Muscle layer of duodenum (tissue), 2 donors: ENCODE results near the gene GNAI3.

Source experiments
- H3K27ac ChIP-seq: one replicate; pipeline ENCODE4 v1.7.0; 2013; ENCODE audit warnings: mild to moderate bottlenecking, low read length
- H3K27me3 ChIP-seq: one replicate; pipeline ENCODE4 v1.7.0; 2013; ENCODE audit warnings: low read depth, mild to moderate bottlenecking, control low read depth, low read length
- H3K36me3 ChIP-seq, 2 donors: one replicate each; pipeline ENCODE4 v1.7.0; 2013; ENCODE audit warnings: low read length in 2 of 2, control low read depth in 1 of 2, mild to moderate bottlenecking in 1 of 2; ENCODE audit not compliant: insufficient read depth in 2 of 2, control insufficient read depth in 1 of 2
- H3K4me1 ChIP-seq, 2 donors: one replicate each; pipeline ENCODE4 v1.7.0; 2013; ENCODE audit warnings: low read length in 2 of 2, mild to moderate bottlenecking in 2 of 2, control low read depth in 1 of 2, moderate library complexity in 1 of 2; ENCODE audit not compliant: insufficient read depth in 2 of 2, control insufficient read depth in 1 of 2
- H3K4me3 ChIP-seq, 2 donors: one replicate each; pipeline ENCODE4 v1.7.0; 2013; ENCODE audit warnings: low read length in 2 of 2, low read depth in 1 of 2, mild to moderate bottlenecking in 1 of 2
- H3K9me3 ChIP-seq, 2 donors: one replicate each; pipeline ENCODE4 v1.7.0; 2013; ENCODE audit warnings: low read length in 2 of 2, control low read depth in 1 of 2, mild to moderate bottlenecking in 1 of 2; ENCODE audit not compliant: control insufficient read depth in 1 of 2
- donor health status: healthy.

Gene GNAI3

DNA sequence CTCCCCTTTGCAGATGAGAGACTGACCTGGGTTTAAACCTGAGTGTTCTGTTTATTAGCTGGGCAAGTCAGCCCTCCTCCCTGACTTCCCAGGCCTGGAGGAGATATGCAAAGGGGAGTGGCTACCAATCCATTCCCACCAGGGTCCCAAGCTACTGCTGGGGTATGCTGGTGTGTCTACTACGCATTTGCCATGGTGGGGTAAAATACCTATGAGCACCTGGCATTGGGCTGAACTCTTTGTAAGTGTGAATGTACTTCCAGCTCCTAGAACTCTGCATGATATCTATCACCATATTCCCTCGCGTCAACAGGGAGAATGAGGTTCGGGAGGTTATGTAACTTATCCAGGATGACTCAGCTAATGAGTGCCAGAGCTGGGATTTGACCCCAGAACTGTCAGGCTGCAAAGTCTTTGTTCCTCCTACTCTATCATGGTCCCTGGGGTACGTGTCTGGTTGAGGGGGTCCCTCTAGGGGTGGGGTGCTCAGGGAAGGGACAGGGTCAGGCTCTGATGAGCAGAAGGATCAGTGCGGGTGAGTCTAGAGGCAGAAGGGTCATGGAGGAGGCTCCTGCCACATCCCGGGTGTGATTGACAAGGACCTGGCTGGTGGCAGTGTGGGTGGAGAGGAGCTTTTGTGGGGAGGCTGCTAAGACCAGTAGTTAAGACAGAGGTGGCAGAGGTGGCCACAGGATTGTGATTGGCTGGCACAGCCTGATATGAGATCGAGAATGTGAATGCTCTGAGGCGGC lies 88.0 kb downstream of the GNAI3 start:
- no peaks in the 10 kb centered on the region for H3K9me3 ChIP-seq
- no peak overlapping the region for H3K4me3 ChIP-seq
- no peak overlapping the region for H3K27ac ChIP-seq
- no peaks in the 10 kb centered on the region for H3K27me3 ChIP-seq
- peaks cover 0 to under 1% of the 10 kb centered on the region in 2 donors for H3K36me3 ChIP-seq
- H3K4me1 ChIP-seq: peaks cover 12 to 38% of the 10 kb centered on the region in 2 donors

DNA sequence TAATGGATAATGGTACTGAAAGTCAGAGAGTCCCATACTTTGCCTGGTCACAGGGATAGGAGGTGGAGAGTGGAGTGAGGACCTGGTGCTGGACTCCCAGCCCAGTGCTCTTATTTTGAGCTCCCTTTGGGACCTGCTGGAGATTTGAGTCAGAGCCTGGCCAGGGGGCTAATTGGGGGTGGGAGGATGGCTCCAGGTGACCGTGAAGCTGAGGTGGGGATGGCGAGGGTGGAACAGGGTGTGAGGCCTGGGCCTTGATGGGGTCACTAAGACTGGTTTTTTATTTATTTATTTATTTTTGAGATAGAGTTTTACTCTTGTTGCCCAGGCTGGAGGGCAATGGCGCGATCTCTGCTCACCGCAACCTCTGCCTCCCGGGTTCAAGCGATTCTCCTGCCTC lies 89.0 kb downstream of the GNAI3 start:
- H3K36me3 ChIP-seq: no peaks in the 10 kb centered on the region
- no peak overlapping the region for H3K4me3 ChIP-seq
- no peak overlapping the region for H3K27ac ChIP-seq
- no peaks in the 10 kb centered on the region for H3K9me3 ChIP-seq
- H3K4me1 ChIP-seq: peaks cover 12 to 27% of the 10 kb centered on the region in 2 donors
- no peaks in the 10 kb centered on the region for H3K27me3 ChIP-seq

DNA sequence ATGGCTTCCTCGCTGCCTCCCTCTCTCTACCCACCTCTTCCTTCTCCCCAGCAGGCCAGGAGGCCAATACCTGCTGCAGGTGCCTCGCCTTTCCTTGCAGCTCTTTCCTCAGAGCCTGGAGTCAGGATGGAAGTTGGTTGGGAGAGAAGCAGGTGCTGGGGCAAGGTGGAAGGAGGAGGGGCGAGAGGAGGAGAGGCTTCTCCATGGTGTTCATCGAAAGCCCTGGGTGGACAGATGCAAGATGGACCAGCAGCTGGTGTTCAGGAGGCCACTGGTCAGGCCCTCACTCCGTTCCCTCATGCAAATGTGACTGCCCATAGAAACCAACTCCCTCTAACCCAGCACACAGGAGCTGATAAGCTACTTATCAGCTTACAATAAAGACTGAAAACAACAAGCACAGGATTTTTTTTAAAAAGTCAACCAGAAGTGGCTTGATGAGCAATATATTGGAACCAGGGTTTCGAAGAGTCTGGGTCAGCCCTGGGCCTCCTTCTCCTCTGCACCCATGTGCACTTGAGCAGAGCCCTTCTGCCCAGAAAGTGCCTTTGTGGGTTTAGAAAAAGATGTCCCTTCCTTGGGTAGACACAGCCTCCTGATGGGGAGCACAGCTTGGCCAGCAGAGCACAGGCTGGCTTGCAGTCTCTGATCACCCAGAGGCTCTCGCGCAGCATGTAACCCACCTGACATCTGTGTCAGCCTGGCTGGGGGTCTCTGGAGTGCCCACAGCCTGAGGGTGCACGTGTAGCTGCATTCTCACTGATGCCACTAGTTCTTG lies 90.8 kb downstream of the GNAI3 start:
- H3K27me3 ChIP-seq: no peaks in the 10 kb centered on the region
- no peaks in the 10 kb centered on the region for H3K36me3 ChIP-seq
- no peaks in the 10 kb centered on the region for H3K9me3 ChIP-seq
- H3K4me1 ChIP-seq: peaks cover 12 to 30% of the 10 kb centered on the region in 2 donors
- no peak overlapping the region for H3K27ac ChIP-seq
- no peak overlapping the region for H3K4me3 ChIP-seq

DNA sequence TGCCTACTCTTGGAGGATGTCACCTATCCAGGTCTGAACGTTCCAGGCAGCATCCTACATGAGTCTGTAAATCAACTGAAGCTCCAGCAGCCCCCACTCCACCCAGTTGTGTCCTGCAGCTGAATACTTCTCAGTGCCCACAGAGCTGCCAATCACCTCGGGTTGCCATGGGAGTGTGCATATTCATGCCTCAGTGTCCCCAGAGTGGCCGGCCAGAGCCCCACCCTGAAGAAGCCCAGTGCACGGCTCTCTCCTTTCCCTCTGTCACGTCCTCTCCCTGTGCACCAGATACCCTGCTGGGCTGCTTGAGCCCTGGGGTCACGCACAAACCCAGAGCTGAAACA lies 91.4 kb downstream of the GNAI3 start:
- H3K36me3 ChIP-seq: no peaks in the 10 kb centered on the region
- H3K4me3 ChIP-seq: no peak overlapping the region
- no peak overlapping the region for H3K27ac ChIP-seq
- H3K9me3 ChIP-seq: no peaks in the 10 kb centered on the region
- H3K4me1 ChIP-seq: peaks cover 12 to 30% of the 10 kb centered on the region in 2 donors
- H3K27me3 ChIP-seq: no peaks in the 10 kb centered on the region

DNA sequence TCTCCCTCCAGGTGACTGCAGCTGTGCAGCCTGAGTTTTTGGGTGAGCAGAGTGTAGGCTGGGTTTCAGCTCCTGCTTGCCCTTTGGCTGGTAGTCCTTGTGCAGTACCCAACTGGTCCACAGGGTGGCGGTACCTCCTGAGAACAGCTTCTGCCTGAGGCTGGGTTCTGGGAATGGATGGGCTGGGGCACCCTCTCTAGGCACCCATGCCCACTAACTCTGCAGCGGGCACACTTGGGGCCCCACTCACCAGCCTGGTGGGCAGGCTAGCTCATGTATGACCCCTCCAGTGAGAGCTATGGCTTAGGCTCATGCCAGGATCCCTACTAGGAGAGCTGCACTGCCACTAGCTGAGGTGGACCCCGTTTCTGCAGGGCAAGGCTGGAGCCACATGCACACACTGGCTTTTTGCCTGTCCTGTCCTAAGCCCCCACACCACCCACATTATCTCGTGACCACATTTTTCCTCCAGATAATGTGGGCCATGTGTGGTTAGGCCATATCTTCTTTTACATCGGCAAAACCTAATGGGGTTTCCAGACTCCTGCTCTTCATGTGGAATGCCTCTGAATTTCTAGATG lies 92.0 kb downstream of the GNAI3 start:
- Histone ChIP-seq H3K36me3 (no peaks in the 10 kb centered on the region), H3K9me3 (no peaks in the 10 kb centered on the region), H3K27ac (no peak overlapping the region), H3K4me1 (peaks cover 12 to 30% of the 10 kb centered on the region in 2 donors), H3K27me3 (no peaks in the 10 kb centered on the region), H3K4me3 (no peak overlapping the region)

DNA sequence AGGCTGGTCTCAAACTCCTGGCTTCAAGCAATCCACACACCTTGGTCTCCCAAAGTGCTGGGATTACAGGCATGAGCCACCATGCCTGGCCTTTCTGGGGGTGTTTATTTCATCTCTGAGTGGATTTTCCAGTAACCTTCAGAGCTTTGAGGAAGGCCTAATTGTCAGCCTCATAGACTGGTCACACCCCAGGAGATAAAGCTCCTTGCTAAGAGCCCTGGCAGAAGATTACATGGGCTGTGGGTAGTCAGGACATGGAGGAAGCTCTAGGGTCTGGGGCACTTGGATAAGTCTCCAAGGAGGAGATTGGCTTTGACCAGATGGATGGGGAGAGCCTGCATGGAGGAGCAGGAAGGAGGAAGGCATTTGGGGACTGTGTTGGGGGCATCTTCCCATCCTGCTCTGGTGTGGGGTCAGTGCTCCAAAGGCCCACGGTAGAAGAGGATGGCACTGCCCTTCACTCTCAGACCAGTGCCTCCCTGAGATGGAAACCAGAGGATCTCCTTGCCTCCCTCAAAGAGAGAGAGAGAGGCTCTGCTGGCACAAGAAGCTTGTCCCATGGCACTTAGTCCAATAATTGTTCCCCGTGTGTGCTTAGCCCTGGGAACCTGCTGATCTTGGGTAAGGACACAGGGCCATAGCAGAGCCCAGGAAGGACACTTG lies 92.8 kb downstream of the GNAI3 start:
- no peaks in the 10 kb centered on the region for H3K27me3 ChIP-seq

DNA sequence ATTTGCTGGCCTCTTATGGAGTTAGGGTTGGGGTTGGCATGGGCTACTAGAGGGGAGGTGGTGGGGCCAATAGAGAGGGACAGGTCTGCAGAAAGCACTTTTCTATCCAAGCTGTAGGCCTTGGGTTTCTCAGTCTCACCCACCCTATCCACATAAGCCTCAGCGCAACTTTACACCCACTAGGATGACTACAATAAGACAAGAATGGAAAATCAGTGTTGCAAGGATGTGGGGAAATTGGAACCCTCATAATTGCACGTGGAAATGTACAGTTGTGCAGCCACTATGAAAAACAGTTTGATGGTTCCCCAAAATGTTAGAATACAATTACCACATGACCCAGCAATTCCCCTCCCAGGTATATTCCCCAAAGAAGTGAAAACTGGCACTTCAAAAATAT lies 93.4 kb downstream of the GNAI3 start:
- H3K4me1 ChIP-seq: peaks cover 0 to 18% of the 10 kb centered on the region in 2 donors
- no peaks in the 10 kb centered on the region for H3K27me3 ChIP-seq
- no peak overlapping the region for H3K4me3 ChIP-seq
- H3K27ac ChIP-seq: no peak overlapping the region
- H3K9me3 ChIP-seq: no peaks in the 10 kb centered on the region
- no peaks in the 10 kb centered on the region for H3K36me3 ChIP-seq

More for the DNA sequence above, 92.8 kb downstream of the GNAI3 start:
- Histone ChIP-seq H3K36me3 (no peaks in the 10 kb centered on the region), H3K9me3 (no peaks in the 10 kb centered on the region), H3K4me1 (peaks cover 5 to 22% of the 10 kb centered on the region in 2 donors), H3K4me3 (no peak overlapping the region), H3K27ac (no peak overlapping the region)

DNA sequence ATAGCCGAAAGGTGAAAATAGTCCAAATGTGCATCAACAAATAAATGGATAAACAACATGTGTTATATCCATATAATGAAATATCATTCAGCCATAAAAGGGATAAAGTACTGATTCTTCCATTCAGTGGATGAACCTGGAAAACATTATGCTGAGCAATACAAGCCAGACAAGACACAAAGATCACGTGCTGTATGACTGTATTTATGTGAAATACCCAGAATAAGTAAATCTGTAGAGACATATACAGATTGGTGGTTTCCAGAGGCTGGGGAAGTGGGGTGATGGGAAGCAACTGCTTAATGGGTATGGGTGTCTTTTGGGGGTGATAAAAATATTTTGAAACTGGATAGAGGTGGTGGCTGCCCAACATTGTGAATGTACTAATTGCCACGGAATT lies 94.2 kb downstream of the GNAI3 start:
- Histone ChIP-seq H3K36me3 (no peaks in the 10 kb centered on the region), H3K27ac (no peak overlapping the region), H3K27me3 (no peaks in the 10 kb centered on the region), H3K4me3 (no peak overlapping the region), H3K4me1 (peaks cover 0 to 18% of the 10 kb centered on the region in 2 donors), H3K9me3 (no peaks in the 10 kb centered on the region)

DNA sequence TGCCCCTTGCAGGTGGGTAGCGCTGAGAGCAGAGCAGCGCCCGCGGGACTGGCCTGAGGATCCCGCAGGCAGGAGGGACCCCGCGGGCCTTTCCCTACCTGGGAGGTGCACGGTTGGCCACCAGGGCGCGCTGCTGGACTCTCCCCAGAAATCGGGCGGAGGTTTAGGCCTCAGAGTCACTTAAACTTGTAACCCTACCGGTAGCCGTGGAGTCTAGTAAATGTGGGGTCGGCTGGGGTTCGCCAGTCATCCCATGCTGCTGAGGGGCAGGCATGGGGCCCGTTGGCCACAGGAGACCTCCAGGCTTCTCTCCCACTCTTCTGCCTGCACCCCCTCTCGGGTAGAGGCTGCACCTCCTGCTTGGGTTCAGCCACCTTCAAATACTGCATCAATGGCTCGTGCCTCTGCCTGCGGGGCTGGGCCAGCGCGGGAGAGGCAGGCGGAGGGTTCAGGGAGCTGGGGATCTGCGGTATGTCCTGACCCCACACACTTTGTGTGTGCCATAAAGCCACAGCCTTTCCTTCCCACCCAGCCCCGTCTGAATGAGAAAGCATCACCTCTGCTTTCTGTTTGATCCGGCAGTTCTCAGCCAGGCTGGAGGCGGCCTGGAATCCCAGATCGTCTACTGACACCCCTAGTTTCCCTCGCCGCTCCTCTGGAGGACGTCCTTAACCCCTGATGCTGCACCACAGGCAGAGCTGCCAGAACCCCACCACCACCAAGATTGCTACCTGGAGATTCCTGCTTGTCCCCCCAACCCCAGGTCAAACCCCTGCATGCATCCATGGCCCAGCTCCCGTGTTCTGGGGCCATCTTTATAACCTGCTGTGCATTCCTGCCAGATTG lies 95.2 kb downstream of the GNAI3 start:
- Histone ChIP-seq H3K4me1 (peaks cover 0 to 18% of the 10 kb centered on the region in 2 donors), H3K9me3 (no peaks in the 10 kb centered on the region), H3K36me3 (no peaks in the 10 kb centered on the region), H3K27ac (no peak overlapping the region), H3K27me3 (no peaks in the 10 kb centered on the region), H3K4me3 (no peak overlapping the region)

DNA sequence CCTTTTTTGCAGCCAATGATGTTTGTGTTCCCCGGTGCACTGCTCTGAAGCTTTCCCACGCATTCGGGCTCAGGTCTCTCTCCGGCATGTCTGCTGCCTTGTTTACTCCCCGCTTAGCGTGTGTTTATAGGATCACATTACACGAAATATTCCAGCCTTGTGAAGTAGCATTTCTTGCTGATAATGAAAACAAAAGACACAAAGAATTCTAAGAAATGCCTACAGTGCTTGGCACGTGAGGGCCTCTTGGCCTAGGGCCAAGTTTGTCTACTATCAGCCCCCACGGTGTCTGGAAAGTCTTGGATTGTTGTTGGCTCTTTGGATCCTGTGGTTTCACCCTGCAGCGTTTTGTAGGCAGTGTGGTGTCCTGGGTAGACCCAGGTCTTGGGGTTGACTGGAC lies 96.3 kb downstream of the GNAI3 start:
- Histone ChIP-seq H3K27ac (no peak overlapping the region), H3K4me1 (peaks cover 0 to 22% of the 10 kb centered on the region in 2 donors), H3K4me3 (no peak overlapping the region), H3K27me3 (no peaks in the 10 kb centered on the region), H3K36me3 (no peaks in the 10 kb centered on the region), H3K9me3 (no peaks in the 10 kb centered on the region)
